DND-41 (cell line): ENCODE results near the gene RASA4B.
A peak's percentile ranks its signal among the peaks of the same experiment; 100 is the strongest.

Experiments
- ATAC-seq: fragments of 200-7000 bp; cut with Tn5 transposase; 3 replicates; pipeline ENCODE4 v1.9.1; 2021; ENCODE audit warnings: low read depth; ENCODE audit not compliant: insufficient read depth
- DNase-seq: peaks from one replicate; pipeline ENCODE4 v3.0.0-alpha.2; 2020
- H2AFZ ChIP-seq: 2 replicates; pipeline ENCODE4 v1.6.0; 2012; ENCODE audit warnings: low read depth, low read length
- H3K27ac ChIP-seq: 2 replicates; pipeline ENCODE4 v1.5.1; 2012; ENCODE audit warnings: low read length, inconsistent platforms
- H3K27me3 ChIP-seq: fragments of 200-600 bp; sonication (generic); 2 replicates; pipeline ENCODE4 v1.6.0; 2012; ENCODE audit warnings: low read length, mild to moderate bottlenecking, inconsistent platforms; ENCODE audit not compliant: insufficient read depth, poor library complexity
- H3K36me3 ChIP-seq: 2 replicates; pipeline ENCODE4 v1.5.1; 2012; ENCODE audit warnings: low read length, inconsistent platforms; ENCODE audit not compliant: insufficient read depth
- H3K4me1 ChIP-seq: 2 replicates; pipeline ENCODE4 v1.5.1; 2012; ENCODE audit warnings: mild to moderate bottlenecking, low read length; ENCODE audit not compliant: insufficient read depth
- H3K4me2 ChIP-seq: 2 replicates; pipeline ENCODE4 v1.6.0; 2012; ENCODE audit warnings: mild to moderate bottlenecking, moderate library complexity, low read length, inconsistent platforms; ENCODE audit not compliant: insufficient read depth
- H3K4me3 ChIP-seq, 2 experiments: fragments of 200-600 bp in 1 of 2; shearing (Covaris generic) in 1 of 2; 2 replicates each; pipeline ENCODE4 v1.5.1; 2012 to 2016; ENCODE audit warnings: inconsistent platforms in 2 of 2, low read length in 2 of 2, mild to moderate bottlenecking in 2 of 2, low read depth in 1 of 2, moderate library complexity in 1 of 2
- H3K79me2 ChIP-seq: 2 replicates; pipeline ENCODE4 v1.6.0; 2012; ENCODE audit warnings: low read length, inconsistent platforms; ENCODE audit not compliant: insufficient read depth
- H3K9ac ChIP-seq: 2 replicates; pipeline ENCODE4 v1.6.0; 2012; ENCODE audit warnings: low read depth, mild to moderate bottlenecking, inconsistent platforms, low read length, moderate library complexity
- H3K9me3 ChIP-seq: 2 replicates; pipeline ENCODE4 v1.5.1; 2012; ENCODE audit warnings: low read length, moderate library complexity, mild to moderate bottlenecking, inconsistent platforms; ENCODE audit not compliant: insufficient read depth, severe bottlenecking
- H4K20me1 ChIP-seq: 2 replicates; pipeline ENCODE4 v1.6.0; 2012; ENCODE audit warnings: low read length; ENCODE audit not compliant: insufficient read depth
- EZH2 ChIP-seq: IDR thresholded peaks from 3 replicates; pipeline ENCODE4 v1.6.1; 2012; ENCODE audit warnings: borderline replicate concordance, low read depth, mild to moderate bottlenecking, moderate library complexity, low read length, inconsistent platforms; ENCODE audit not compliant: severe bottlenecking
- TF ChIP-seq, protein P1 (sequence below): IDR thresholded peaks from 2 replicates; pipeline ENCODE4 v1.5.1; 2012; ENCODE audit warnings: borderline replicate concordance, low read length, moderate library complexity, mild to moderate bottlenecking; ENCODE audit not compliant: poor library complexity, severe bottlenecking; ENCODE audit errors: extremely low read depth

Gene RASA4B

DNA sequence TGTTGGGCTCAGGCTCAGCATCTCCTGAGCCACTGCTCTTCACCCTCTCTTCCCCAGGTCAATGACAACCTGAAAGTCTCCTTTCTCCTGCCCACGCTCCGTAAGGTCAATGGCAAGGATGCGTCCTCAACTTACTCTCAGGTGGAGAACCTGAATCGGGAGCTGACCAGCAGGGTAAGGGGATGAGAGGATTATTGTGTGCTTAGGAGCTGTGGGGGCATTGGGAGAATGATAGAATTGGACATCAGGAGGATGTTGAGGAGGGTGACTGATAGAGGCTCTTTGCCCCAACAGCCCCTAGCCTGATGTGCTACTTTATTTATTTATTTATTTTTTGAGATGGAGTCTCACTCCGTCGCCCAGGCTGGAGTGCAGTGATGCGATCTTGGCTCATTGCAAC is 51.5 kb downstream of the RASA4B start:
- Histone ChIP-seq H4K20me1 (peaks cover 10% of the 10 kb centered on the region), H3K4me3 (peak overlapping the region; percentile 84 to 97; a peak in 3 of 4 replicates), H3K36me3 (peaks cover 30% of the 10 kb centered on the region), H2AFZ (no peak overlapping the region), H3K27me3 (no peaks in the 10 kb centered on the region), H3K27ac (no peak overlapping the region), H3K4me2 (peak overlapping the region; percentile 67), H3K79me2 (peaks cover 46% of the 10 kb centered on the region), H3K4me1 (peaks cover 28% of the 10 kb centered on the region), H3K9me3 (no peaks in the 10 kb centered on the region), H3K9ac (peak overlapping the region; percentile 94; the same call in 1 of the 2 replicates)
- TF ChIP-seq, protein P1, sequence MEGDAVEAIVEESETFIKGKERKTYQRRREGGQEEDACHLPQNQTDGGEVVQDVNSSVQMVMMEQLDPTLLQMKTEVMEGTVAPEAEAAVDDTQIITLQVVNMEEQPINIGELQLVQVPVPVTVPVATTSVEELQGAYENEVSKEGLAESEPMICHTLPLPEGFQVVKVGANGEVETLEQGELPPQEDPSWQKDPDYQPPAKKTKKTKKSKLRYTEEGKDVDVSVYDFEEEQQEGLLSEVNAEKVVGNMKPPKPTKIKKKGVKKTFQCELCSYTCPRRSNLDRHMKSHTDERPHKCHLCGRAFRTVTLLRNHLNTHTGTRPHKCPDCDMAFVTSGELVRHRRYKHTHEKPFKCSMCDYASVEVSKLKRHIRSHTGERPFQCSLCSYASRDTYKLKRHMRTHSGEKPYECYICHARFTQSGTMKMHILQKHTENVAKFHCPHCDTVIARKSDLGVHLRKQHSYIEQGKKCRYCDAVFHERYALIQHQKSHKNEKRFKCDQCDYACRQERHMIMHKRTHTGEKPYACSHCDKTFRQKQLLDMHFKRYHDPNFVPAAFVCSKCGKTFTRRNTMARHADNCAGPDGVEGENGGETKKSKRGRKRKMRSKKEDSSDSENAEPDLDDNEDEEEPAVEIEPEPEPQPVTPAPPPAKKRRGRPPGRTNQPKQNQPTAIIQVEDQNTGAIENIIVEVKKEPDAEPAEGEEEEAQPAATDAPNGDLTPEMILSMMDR: no peak
- TF ChIP-seq EZH2: no peak
- ATAC-seq: no peak
- DNase-seq: no peak

DNA sequence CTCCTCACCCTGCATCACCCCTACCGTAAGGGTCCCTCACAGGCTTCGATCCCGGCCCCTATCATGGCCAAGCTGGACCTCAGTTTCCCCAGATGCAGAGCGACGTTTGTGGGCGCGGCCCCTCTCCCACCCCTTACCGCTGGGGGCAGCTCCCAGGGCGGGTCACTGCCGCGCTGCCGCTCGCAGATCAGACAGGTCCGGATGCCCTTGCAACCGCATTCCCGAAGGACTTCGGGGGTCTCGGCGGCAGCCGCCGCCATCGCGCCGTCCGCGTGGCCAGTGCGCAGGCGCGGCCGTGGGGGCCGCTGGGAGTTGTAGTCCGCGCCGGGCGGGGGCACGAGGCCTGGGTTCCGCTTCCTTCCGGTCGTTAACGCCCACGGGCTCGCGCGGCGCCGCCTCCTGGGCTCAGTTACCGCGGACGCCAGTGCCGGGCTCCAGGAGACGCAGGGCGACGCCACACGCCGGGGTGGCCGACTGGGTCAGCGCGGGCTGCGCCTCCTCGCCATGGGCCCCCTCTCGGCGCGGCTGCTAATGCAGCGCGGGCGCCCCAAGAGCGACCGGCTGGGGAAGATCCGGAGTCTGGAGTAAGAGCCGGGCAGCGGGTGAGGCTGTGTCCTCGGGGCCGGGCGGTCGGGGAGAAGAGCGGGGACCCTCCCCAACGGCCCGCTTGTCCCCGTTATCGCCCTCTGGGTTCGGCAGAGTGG is 52.8 kb downstream of the RASA4B start, which contains the start of the genes ALKBH4 and LRWD1:
TSS of gene ALKBH4 (minus strand) at position 287 of the 704 bp plus-strand sequence. CDS start at position 260, 27 bp downstream.
TSS of gene LRWD1 (plus strand) at position 408 of the 704 bp plus-strand sequence. CDS start at position 505, 97 bp downstream.
- H3K36me3 ChIP-seq: peaks cover 22% of the 10 kb centered on the region
- DNase-seq (peak; percentile 92), ATAC-seq (peak; percentile 89)
- H4K20me1 ChIP-seq: peaks cover 10% of the 10 kb centered on the region
- H3K4me3 ChIP-seq: peak within 1 kb of the TSS; percentile 84 to 97
- peak within 1 kb of the TSS; percentile 99 for H2AFZ ChIP-seq
- no peaks in the 10 kb centered on the region for H3K9me3 ChIP-seq
- peak within 1 kb of the TSS; percentile 94 for H3K9ac ChIP-seq
- peak within 1 kb of the TSS; percentile 67 for H3K4me2 ChIP-seq
- H3K27me3 ChIP-seq: no peaks in the 10 kb centered on the region
- H3K79me2 ChIP-seq: peaks cover 50% of the 10 kb centered on the region
- peak within 1 kb of the TSS; percentile 86 for H3K27ac ChIP-seq
- H3K4me1 ChIP-seq: peaks cover 28% of the 10 kb centered on the region
- TF ChIP-seq, protein P1: peak; percentile 26
- TF ChIP-seq EZH2: no peak

DNA sequence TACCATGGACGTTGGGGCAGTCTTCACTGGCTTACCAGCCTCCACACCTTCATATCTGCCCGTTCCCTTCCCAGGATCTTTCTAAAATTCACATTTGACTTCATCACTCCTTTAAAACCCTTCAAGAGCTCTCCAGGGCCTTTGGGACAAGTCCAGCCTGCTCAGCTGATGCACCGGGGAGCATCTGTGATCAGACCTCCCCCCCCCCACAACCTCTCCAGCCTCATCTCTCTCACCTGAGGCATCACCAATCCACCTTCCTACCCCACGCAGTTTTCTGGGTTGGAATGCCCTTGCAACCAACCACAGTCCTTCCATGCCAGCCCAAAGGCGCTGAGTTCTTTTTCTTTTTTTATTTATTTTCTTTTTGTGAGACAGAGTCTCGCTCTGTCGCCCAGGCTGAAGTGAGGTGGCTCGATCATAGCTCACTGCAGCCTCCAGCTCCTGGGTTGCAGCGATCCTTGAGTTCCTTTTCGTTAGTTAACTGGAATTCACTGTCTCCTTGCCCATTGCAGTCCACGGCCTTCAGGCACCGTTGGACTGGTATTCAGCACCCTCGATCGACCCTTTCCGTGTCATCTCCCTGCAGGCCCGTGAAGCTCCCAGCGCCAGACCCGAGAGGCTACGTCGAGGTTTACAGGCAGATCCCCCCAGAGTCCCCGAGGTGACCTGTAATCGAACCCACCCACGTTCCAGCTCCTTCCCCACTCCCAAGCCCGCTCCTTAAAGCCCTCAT is 53.6 kb downstream of the RASA4B start:
- Histone ChIP-seq H3K4me3 (peak overlapping the region; percentile 84 to 97; a peak in 3 of 4 replicates), H3K9me3 (no peaks in the 10 kb centered on the region), H4K20me1 (peaks cover 10% of the 10 kb centered on the region), H2AFZ (peak overlapping the region; percentile 99), H3K9ac (peak overlapping the region; percentile 94), H3K27me3 (no peaks in the 10 kb centered on the region), H3K36me3 (peaks cover 22% of the 10 kb centered on the region), H3K79me2 (peaks cover 50% of the 10 kb centered on the region), H3K27ac (peak overlapping the region; percentile 86), H3K4me1 (peaks cover 28% of the 10 kb centered on the region), H3K4me2 (peak overlapping the region; percentile 67)
- TF ChIP-seq, protein P1: no peak
- no peak for TF ChIP-seq EZH2
- ATAC-seq: peak; percentile 13
- no peak for DNase-seq
